GM12801 (cell line): Measurements from ENCODE around the gene ZNF692.

ENCODE experiments used
- TF ChIP-seq, protein P1 (sequence below): IDR thresholded peaks from one replicate; pipeline ENCODE4 v1.5.1; 2011; ENCODE audit warnings: control low read depth; ENCODE audit not compliant: insufficient read length; ENCODE audit errors: extremely low read depth

ZNF692 gene

DNA sequence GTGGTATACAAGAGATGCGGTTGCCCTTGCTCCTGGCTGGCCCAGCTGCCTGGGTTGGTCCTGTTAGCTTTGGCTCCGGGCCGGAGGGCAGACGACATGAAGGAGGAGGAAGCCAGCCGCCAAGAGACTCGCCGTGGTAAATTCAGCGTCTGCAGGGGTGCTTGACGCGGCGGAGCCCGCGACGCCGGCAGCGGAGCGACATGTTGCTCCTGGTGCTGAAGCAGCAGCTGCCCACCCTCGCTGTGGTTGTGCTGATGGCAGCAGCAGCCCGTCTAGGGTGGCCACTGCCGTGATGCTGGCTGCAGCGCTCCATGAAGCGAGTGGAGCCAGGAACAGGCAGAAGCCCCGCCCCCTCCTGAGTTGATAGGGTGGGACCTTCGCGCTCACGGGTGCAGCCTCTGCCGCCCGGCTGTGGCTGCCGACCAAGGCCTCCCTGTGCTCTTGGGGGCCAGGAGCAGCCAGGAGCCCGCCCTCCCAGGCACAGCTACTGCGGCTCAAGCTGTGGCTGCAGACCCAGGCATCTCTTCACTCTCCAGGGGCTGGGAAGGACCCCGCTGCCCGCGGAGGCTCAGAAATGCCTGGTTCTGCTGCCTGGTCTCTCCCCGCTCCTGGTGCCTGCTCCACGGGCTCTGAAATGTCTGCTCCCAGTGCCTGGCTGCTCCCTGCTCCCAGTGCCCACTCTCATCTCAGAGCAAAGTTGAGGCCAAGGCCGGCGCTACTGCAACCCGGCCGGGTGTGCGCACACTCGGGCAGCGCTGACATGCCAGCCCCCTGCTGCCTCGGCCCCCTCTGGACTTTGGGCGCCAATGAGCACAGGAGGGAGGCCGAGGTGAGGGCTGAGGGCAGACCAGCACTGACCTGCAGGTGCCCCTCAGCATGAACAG lies 4.4 kb upstream of the ZNF692 start:
- TF ChIP-seq, protein P1, sequence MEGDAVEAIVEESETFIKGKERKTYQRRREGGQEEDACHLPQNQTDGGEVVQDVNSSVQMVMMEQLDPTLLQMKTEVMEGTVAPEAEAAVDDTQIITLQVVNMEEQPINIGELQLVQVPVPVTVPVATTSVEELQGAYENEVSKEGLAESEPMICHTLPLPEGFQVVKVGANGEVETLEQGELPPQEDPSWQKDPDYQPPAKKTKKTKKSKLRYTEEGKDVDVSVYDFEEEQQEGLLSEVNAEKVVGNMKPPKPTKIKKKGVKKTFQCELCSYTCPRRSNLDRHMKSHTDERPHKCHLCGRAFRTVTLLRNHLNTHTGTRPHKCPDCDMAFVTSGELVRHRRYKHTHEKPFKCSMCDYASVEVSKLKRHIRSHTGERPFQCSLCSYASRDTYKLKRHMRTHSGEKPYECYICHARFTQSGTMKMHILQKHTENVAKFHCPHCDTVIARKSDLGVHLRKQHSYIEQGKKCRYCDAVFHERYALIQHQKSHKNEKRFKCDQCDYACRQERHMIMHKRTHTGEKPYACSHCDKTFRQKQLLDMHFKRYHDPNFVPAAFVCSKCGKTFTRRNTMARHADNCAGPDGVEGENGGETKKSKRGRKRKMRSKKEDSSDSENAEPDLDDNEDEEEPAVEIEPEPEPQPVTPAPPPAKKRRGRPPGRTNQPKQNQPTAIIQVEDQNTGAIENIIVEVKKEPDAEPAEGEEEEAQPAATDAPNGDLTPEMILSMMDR = no peak

DNA sequence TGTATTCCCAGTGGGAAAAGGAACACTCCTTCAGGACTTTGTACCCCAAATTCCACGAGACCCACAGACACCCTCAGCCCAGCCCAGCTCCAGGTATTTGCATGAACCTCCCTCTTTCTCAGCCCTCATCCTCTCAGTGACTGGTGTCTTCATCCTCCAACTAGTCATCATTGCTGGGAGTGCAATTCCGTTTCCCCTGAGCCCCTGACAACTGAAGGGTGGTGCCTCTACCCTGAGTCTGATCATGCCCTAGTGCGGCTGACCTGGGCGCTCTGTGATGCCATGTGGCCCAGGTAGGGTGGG lies 3.8 kb upstream of the ZNF692 start:
- TF ChIP-seq, protein P1 = no peak

DNA sequence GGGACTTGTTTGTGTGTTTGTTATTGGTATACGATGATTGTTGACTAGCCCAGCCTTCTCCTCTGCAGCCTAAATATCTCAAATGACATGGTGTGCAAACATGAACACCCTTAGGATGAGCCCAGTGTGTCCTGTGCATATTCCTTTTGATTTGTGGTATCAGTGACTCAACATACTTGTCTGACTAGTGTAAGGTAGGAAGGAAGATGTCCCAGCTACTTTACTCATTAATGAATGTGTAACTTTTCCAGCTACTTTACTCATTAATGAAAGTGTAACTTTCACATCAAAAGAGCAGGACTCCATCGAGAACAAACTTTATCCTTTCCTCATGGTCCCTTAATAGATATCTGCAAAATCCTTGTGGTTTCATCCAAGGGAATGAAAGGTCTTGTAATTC lies 2.7 kb upstream of the ZNF692 start:
- TF ChIP-seq, protein P1 = no peak

DNA sequence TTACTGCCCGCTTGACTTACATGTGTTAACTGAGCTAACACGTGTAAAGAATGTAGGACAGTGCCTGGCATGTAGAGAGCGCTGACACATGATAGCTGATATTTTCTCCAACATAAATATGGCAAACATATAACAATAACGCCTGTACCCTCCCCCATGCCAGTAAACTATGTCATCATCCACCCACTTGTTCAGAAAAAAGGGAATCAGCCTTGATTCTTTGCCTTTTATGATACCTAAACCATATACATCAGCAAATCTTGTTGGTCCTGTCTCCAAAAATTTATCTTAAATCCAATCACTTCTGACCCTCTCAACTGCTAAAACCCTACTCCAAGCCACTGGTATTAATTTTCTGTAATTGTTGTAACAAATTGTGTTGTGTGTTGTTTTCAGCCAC lies 1.1 kb upstream of the ZNF692 start:
- TF ChIP-seq, protein P1 = no peak

DNA sequence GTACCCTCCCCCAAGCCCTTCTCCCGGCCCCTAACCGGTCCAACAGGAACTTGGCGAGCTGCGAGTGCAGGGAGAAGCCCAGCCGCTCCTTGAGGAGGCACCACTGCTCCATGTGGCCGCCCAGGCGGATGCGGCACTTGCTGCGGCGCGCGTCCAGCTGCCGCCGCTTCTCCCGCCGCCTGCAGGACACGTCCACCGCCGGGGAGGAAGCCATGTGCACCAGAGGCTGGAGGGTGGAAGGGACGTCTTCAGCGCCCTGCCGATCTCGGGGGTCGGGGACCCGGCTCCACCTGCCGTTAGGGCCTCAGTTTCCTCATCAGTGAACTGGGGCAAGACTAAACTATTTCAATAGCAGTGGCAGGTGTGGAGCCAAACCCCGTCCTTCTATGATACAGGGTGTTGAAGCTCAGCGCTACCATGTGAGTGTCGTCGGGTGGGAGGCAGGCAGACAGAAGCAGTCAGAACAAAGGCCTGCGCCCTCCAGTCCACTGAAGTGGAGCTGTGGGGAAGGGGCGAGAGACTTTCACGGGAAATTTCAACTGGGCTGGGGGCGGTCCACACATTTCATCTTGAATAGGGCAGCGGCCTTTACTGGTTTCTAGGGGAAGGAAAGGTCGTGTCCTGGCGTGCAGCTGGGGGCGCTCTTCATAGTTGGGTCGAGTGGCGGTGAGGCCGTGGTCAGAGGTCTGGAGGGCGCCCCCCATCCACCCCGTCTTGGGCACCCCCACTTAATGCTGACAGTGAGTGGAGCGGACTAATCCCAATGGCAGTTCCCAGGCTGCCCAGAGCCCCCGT lies 592 bp downstream of the ZNF692 start:
- TF ChIP-seq, protein P1 = no peak

DNA sequence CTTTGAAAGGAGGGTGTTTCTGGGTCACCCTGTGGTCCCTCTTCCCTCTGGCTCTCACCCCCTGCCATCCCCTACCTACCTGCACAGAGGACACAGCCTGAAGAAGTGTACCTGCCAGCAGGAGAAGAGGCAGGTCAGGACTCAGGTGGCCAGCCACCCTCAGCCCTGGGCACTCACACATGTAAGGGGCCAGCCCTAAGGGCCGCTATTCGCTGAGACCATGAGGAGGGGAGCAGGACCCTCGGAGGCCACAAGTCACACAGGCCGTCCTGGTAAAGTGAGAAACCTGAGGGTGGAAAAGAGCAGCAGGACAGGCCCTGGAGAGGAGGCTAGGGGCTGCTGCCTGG lies 1.2 kb downstream of the ZNF692 start:
- TF ChIP-seq, protein P1 = no peak

DNA sequence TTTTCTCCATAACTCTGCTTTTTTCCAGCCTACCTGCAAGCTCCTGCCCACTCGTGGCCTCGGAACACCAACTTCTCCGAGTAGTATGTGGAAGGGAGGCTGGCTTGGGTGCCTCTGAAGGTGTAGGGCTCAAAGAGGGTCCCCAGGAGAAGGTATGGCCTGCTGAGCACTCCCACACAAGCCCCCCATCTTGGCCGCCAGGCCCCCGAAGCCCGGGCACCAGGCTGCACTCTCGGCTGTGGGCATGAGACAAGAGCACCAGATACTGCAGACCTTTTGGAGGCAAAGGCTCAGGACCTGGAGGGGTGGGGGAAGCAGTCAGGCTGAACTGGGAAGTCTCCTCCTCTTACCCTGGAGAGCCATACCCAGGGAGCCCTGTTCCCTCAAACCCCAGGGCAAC lies 1.7 kb downstream of the ZNF692 start:
- TF ChIP-seq, protein P1 = no peak
